Aorta (tissue), 5 donors: ENCODE results near the gene EVI5. TPM values are rescaled to one million over a fixed set of nuclear protein-coding genes. Genes with fewer than 3 reads are reported as not detected.

Experiments
- ATAC-seq: fragments of 200-7000 bp; cut with Tn5 transposase; one replicate; pipeline ENCODE4 v1.9.1; 2022; ENCODE audit warnings: moderate library complexity; ENCODE audit not compliant: low FRiP score
- DNase-seq, 2 donors: peaks; one replicate each; pipeline ENCODE4 v3.0.0-alpha.2; 2020
- H3K27ac ChIP-seq, 2 donors: one replicate each; pipeline ENCODE4 v1.5.1; 2013; ENCODE audit warnings: low read length in 2 of 2, mild to moderate bottlenecking in 2 of 2, moderate library complexity in 2 of 2, control low read depth in 1 of 2, inconsistent platforms in 1 of 2, low read depth in 1 of 2
- H3K27me3 ChIP-seq, 2 donors: one replicate each; pipeline ENCODE4 v1.6.1; 2013; ENCODE audit warnings: control low read depth in 1 of 2, low read length in 1 of 2, mild to moderate bottlenecking in 1 of 2, moderate library complexity in 1 of 2; ENCODE audit not compliant: insufficient read depth in 2 of 2, control insufficient read depth in 1 of 2
- H3K36me3 ChIP-seq, 2 donors: one replicate each; pipeline ENCODE4 v1.6.1; 2013; ENCODE audit warnings: control low read depth in 1 of 2, low read length in 1 of 2, mild to moderate bottlenecking in 1 of 2; ENCODE audit not compliant: insufficient read depth in 2 of 2, control insufficient read depth in 1 of 2
- H3K4me1 ChIP-seq, 2 donors: one replicate each; pipeline ENCODE4 v1.6.1; 2013; ENCODE audit warnings: low read length in 2 of 2, control low read depth in 1 of 2, mild to moderate bottlenecking in 1 of 2, moderate library complexity in 1 of 2; ENCODE audit not compliant: insufficient read depth in 2 of 2, control insufficient read depth in 1 of 2
- H3K4me3 ChIP-seq, 2 donors: one replicate each; pipeline ENCODE4 v1.5.1; 2013; ENCODE audit warnings: low read length in 2 of 2, control low read depth in 1 of 2, mild to moderate bottlenecking in 1 of 2
- H3K9me3 ChIP-seq: one replicate; pipeline ENCODE4 v1.6.1; 2013; ENCODE audit warnings: mild to moderate bottlenecking, low read length; ENCODE audit not compliant: control insufficient read depth
- WGBS, 2 donors: extraction: QIAGEN DNeasy Blood & Tissue Kit; methylation state at CpG; one replicate each; pipeline ENCODE4 v1.1.7; 2013; 5-methylcytosine and 5-hydroxymethylcytosine counted together
- intact Hi-C, 2 donors: fragments of 100-400 bp; cut with DNase I; formaldehyde crosslinking; loops; one replicate each; pipeline versions ENCODE4 v1.14.2 to v1.15.0; 2022
- polyA plus RNA-seq, 2 donors: library from polyadenylated mRNA; stranded (reverse); fragments of 200-250 nt; gene quantifications; one replicate each; pipeline ENCODE4 v1.2.3, GENCODE V29; 2013
- total RNA-seq, 2 donors: library from RNA; stranded (reverse); fragmentation: NEBNext Ultra II Directional; extraction: Animal tissue kit (Norgen Biotek cat#: 25700); gene quantifications; one replicate each; pipeline ENCODE4 v1.2.1, GENCODE V29; 2021
- donor health status: healthy with polysubstance abuse.
- donor health status: Bipolar disorder and iron deficiency.
- donor health status: DM: no; HTN: no; CAD: no.
- donor health status: DM: no; HTN: no; CAD: no.
- donor health status: DM: yes; HTN: yes; CAD: no.

EVI5 gene
- total and polyA plus RNA-seq, 4 donors, result 8.3 to 54.7 (median 29.0) TPM

- Histone ChIP-seq H3K27ac (no peak overlapping the region), H3K27me3 (no peaks in the 10 kb centered on the region), H3K9me3 (no peaks in the 10 kb centered on the region), H3K36me3 (no peaks in the 10 kb centered on the region), H3K4me3 (no peak overlapping the region), H3K4me1 (no peaks in the 10 kb centered on the region)
- no peak for DNase-seq
- intact Hi-C loops, result no loop called here
- 92 to 96% methylated on average over 3 of the region's 3 CpGs for WGBS, 2 donors
- ATAC-seq, result no peak
Measured at GRCh38 chr1:92478393-92478792, 306.5 kb downstream of the EVI5 start.

- H3K9me3 ChIP-seq, result no peaks in the 10 kb centered on the region
- 73 to 78% methylated on average over 12 of the region's 12 CpGs for WGBS, 2 donors
- intact Hi-C loops, result no loop called here
- no peaks in the 10 kb centered on the region for H3K4me1 ChIP-seq
- no peaks in the 10 kb centered on the region for H3K27me3 ChIP-seq
- H3K36me3 ChIP-seq, result no peaks in the 10 kb centered on the region
- DNase-seq (no peak), ATAC-seq (no peak)
- H3K4me3 ChIP-seq, result no peak overlapping the region
- H3K27ac ChIP-seq, result no peak overlapping the region
Measured at GRCh38 chr1:92476071-92476631, 308.8 kb downstream of the EVI5 start.

- intact Hi-C loops, result no loop called here
- WGBS, 2 donors, result 89 to 91% methylated on average over 3 of the region's 3 CpGs
- Histone ChIP-seq H3K36me3 (no peaks in the 10 kb centered on the region), H3K4me3 (no peak overlapping the region), H3K27me3 (no peaks in the 10 kb centered on the region), H3K27ac (no peak overlapping the region), H3K4me1 (no peaks in the 10 kb centered on the region), H3K9me3 (no peaks in the 10 kb centered on the region)
- no peak for DNase-seq
- no peak for ATAC-seq
Measured at GRCh38 chr1:92475029-92475428, 309.9 kb downstream of the EVI5 start.

- no peak for DNase-seq
- H3K36me3 ChIP-seq, result no peaks in the 10 kb centered on the region
Measured at GRCh38 chr1:92473781-92474495, 311.0 kb downstream of the EVI5 start.

GRCh38 chr1:92470216-92470615, 314.7 kb downstream of the EVI5 start:
- ATAC-seq (no peak), DNase-seq (no peak)
- Histone ChIP-seq H3K4me3 (no peak overlapping the region), H3K4me1 (no peaks in the 10 kb centered on the region), H3K27ac (no peak overlapping the region), H3K27me3 (no peaks in the 10 kb centered on the region), H3K36me3 (no peaks in the 10 kb centered on the region), H3K9me3 (no peaks in the 10 kb centered on the region)
- 95 to 97% methylated on average over 1 of the region's 1 CpG for WGBS, 2 donors
- intact Hi-C loops, result no loop called here

More at GRCh38 chr1:92473781-92474495, 311.0 kb downstream of the EVI5 start:
- H3K27ac ChIP-seq, result no peak overlapping the region
- intact Hi-C loops, result no loop called here
- WGBS, 2 donors, result 89 to 90% methylated on average over 5 of the region's 5 CpGs
- no peak overlapping the region for H3K4me3 ChIP-seq
- H3K4me1 ChIP-seq, result no peaks in the 10 kb centered on the region
- no peaks in the 10 kb centered on the region for H3K9me3 ChIP-seq
- H3K27me3 ChIP-seq, result no peaks in the 10 kb centered on the region
- ATAC-seq, result no peak

- Histone ChIP-seq H3K4me3 (no peak overlapping the region), H3K27ac (no peak overlapping the region), H3K9me3 (no peaks in the 10 kb centered on the region), H3K36me3 (no peaks in the 10 kb centered on the region), H3K4me1 (no peaks in the 10 kb centered on the region), H3K27me3 (no peaks in the 10 kb centered on the region)
- DNase-seq (no peak), ATAC-seq (no peak)
- intact Hi-C loops, result no loop called here
- 92 to 95% methylated on average over 1 of the region's 1 CpG for WGBS, 2 donors
Measured at GRCh38 chr1:92466683-92467352, 318.1 kb downstream of the EVI5 start.

- DNase-seq (no peak), ATAC-seq (no peak)
- H3K27me3 ChIP-seq, result no peaks in the 10 kb centered on the region
- H3K9me3 ChIP-seq, result no peaks in the 10 kb centered on the region
- H3K4me3 ChIP-seq, result no peak overlapping the region
- 97 to 100% methylated on average over 1 of the region's 1 CpG for WGBS, 2 donors
- no peaks in the 10 kb centered on the region for H3K36me3 ChIP-seq
- no peaks in the 10 kb centered on the region for H3K4me1 ChIP-seq
- intact Hi-C loops, result no loop called here
- H3K27ac ChIP-seq, result no peak overlapping the region
Measured at GRCh38 chr1:92465256-92465647, 319.7 kb downstream of the EVI5 start.

- intact Hi-C loops, result no loop called here
- Histone ChIP-seq H3K27ac (no peak overlapping the region), H3K27me3 (no peaks in the 10 kb centered on the region), H3K4me1 (no peaks in the 10 kb centered on the region), H3K9me3 (no peaks in the 10 kb centered on the region), H3K36me3 (no peaks in the 10 kb centered on the region), H3K4me3 (no peak overlapping the region)
- no peak for DNase-seq
- WGBS, 2 donors, result 93 to 95% methylated on average over 4 of the region's 4 CpGs
- ATAC-seq, result no peak
Measured at GRCh38 chr1:92464588-92465255, 320.2 kb downstream of the EVI5 start.
